Chondrocyte (in vitro differentiated cells): ENCODE results near the gene TGM5. TPM values are rescaled to one million over a fixed set of nuclear protein-coding genes. Genes with fewer than 3 reads are reported as not detected.
A peak's percentile ranks its signal among the peaks of the same experiment; 100 is the strongest.

Source experiments
- DNase-seq: peaks from one replicate; pipeline ENCODE4 v3.0.0; 2021; ENCODE audit warnings: mixed read lengths, low spot score
- H3K27ac Mint-ChIP-seq: one replicate; pipeline ENCODE4 v1.8.0; 2021; ENCODE audit warnings: mild to moderate bottlenecking, moderate library complexity, mixed read lengths; ENCODE audit not compliant: unreplicated experiment
- H3K27me3 Mint-ChIP-seq: 2 replicates; pipeline ENCODE4 v1.8.0; 2021; ENCODE audit warnings: low read depth, mixed read lengths
- H3K36me3 Mint-ChIP-seq: 2 replicates; pipeline ENCODE4 v1.8.0; 2021; ENCODE audit warnings: low read depth, mixed read lengths
- H3K4me1 Mint-ChIP-seq: 2 replicates; pipeline ENCODE4 v1.8.0; 2021; ENCODE audit warnings: low read depth, mild to moderate bottlenecking, mixed read lengths
- H3K4me3 Mint-ChIP-seq: one replicate; pipeline ENCODE4 v1.8.0; 2021; ENCODE audit warnings: mild to moderate bottlenecking, moderate library complexity, mixed read lengths; ENCODE audit not compliant: unreplicated experiment
- H3K9me3 Mint-ChIP-seq: 2 replicates; pipeline ENCODE4 v1.8.0; 2021; ENCODE audit warnings: low read depth, mixed read lengths
- total RNA-seq: library from RNA; stranded (reverse); gene quantifications from 3 replicates; pipeline ENCODE4 v1.2.1, GENCODE V29; 2021
- TF ChIP-seq, protein P1 (sequence below): fragments of 200-600 bp; sonication (generic); IDR thresholded peaks from 2 replicates; pipeline ENCODE4 v1.5.0; 2021; ENCODE audit warnings: antibody characterized with exemption, mild to moderate bottlenecking, moderate library complexity

TGM5 gene
- total RNA-seq, 1 donor from 2014 or later = not detected

DNA sequence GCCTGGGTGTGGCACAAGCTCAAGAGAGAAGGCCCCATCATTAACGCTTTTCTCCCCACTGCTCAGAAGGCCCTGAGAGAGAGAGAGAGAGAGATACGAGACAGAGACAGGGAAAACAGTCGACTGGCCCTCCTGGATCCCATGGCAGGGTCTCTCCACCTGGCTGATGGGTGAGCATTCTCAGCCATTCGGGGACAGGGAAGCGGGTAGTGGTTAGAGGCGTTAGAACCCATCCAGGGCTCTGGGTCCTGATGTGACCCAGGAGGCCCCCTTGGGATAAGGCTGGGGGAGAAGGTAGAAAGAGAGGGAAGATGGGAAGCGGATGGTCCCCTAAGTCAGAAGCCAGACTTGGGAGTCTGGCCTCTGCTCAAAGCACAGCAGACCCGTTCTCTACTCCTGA lies 7.9 kb downstream of the TGM5 start:
- H3K4me3 Mint-ChIP-seq = no peak overlapping the region
- peaks cover 34% of the 10 kb centered on the region for H3K27me3 Mint-ChIP-seq
- H3K36me3 Mint-ChIP-seq = no peaks in the 10 kb centered on the region
- TF ChIP-seq, protein P1, sequence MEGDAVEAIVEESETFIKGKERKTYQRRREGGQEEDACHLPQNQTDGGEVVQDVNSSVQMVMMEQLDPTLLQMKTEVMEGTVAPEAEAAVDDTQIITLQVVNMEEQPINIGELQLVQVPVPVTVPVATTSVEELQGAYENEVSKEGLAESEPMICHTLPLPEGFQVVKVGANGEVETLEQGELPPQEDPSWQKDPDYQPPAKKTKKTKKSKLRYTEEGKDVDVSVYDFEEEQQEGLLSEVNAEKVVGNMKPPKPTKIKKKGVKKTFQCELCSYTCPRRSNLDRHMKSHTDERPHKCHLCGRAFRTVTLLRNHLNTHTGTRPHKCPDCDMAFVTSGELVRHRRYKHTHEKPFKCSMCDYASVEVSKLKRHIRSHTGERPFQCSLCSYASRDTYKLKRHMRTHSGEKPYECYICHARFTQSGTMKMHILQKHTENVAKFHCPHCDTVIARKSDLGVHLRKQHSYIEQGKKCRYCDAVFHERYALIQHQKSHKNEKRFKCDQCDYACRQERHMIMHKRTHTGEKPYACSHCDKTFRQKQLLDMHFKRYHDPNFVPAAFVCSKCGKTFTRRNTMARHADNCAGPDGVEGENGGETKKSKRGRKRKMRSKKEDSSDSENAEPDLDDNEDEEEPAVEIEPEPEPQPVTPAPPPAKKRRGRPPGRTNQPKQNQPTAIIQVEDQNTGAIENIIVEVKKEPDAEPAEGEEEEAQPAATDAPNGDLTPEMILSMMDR = no peak
- no peaks in the 10 kb centered on the region for H3K9me3 Mint-ChIP-seq
- H3K27ac Mint-ChIP-seq = no peak overlapping the region
- H3K4me1 Mint-ChIP-seq = peaks cover 9% of the 10 kb centered on the region
- DNase-seq = no peak

DNA sequence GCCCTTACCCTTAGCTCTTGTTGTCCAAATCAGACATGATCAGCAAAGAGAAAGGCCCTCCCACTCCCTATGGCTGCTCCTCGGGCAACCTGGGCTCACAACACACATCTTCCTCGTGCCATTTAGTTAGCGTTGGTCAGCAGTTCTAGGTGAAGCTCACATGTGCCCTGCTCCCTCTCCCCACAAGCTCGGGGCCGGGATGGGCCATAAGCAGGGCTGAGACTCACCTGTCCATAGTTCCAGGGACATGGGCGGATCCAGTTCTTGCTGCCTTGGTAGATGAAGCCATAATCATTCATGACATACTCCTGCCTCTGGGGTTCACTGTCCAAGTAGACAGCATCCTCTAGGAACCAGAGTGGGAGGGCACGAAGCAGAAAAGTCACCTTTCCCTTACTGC lies 10.4 kb downstream of the TGM5 start:
- DNase-seq = no peak
- no peak overlapping the region for H3K27ac Mint-ChIP-seq

DNA sequence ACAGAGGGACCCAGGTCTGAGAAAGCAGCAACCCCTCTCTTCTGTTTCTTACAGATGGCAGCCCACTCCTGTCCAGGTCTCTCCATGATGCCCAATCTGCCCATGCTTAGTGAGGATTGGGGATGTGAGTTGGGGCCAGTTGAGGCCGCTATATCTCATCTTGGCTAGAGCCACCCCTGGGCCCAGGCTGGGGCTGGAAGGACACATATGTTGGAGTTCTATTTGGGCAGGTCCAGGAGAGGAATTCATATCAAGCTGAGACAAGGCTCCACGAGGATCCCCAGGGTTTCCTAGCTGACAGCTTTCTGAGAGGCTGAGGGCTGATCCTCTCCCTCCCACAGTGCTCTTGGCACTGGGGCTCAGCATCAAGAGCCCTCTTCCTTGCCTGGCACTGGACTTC lies 11.4 kb downstream of the TGM5 start:
- no peak for DNase-seq
- peaks cover 19% of the 10 kb centered on the region for H3K4me1 Mint-ChIP-seq
- H3K27me3 Mint-ChIP-seq = peaks cover 17% of the 10 kb centered on the region
- H3K9me3 Mint-ChIP-seq = no peaks in the 10 kb centered on the region
- H3K27ac Mint-ChIP-seq = no peak overlapping the region
- no peak overlapping the region for H3K4me3 Mint-ChIP-seq
- H3K36me3 Mint-ChIP-seq = no peaks in the 10 kb centered on the region
- TF ChIP-seq, protein P1 = no peak

More for the DNA sequence above, 10.4 kb downstream of the TGM5 start:
- H3K27me3 Mint-ChIP-seq = peaks cover 23% of the 10 kb centered on the region
- no peak overlapping the region for H3K4me3 Mint-ChIP-seq
- TF ChIP-seq, protein P1 = no peak
- H3K36me3 Mint-ChIP-seq = no peaks in the 10 kb centered on the region
- no peaks in the 10 kb centered on the region for H3K9me3 Mint-ChIP-seq
- peaks cover 19% of the 10 kb centered on the region for H3K4me1 Mint-ChIP-seq

DNA sequence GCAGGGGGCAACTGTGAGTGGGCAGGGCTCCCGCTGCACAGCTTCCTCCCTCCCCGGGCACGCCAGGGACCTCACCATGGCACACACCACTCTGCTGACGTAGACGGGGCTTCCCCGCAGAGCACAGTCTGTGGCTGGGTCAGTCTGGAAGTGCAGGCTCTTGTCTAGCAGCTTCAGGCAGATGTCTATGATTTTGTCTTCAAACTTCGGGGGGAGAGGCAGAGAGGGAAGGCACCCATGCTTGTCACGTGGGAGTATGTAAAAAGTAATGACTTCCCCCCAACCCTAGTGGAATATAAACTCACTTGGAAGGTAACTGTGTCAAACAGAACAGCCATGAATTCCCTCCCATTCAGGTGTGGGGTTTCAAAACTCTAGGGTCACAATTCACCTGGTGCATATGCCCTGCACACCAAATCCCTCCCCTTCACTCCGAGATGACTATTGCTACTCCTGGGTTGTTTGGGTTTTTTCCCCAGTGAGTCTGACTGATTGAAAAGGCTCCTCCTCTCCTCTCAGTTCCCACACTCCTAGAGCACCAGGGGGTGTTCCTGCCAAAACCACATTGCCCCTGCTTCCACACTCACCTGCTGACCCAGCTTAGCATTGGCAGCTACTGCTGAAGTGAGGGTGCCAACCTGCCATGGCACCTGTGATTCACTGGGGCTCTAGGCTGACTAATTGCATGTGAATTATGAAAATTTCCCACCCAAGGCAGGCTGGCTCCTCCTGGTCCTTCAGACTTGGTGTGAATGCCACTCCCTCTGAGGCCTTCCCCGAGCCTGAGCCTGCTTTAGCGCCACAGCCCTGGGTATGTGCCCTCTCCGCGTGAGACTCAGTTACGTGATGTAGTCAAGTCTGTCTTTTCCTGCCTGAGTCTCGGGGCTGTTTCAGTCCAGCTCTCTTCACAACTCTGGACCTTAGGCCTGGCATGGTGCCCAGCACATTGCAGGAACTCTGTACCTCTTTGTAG lies 13.0 kb downstream of the TGM5 start:
- H3K27ac Mint-ChIP-seq = peak overlapping the region; percentile 35
- H3K27me3 Mint-ChIP-seq = peaks cover 17% of the 10 kb centered on the region
- TF ChIP-seq, protein P1 = no peak
- no peaks in the 10 kb centered on the region for H3K36me3 Mint-ChIP-seq
- no peak overlapping the region for H3K4me3 Mint-ChIP-seq
- peaks cover 32% of the 10 kb centered on the region for H3K4me1 Mint-ChIP-seq
- no peaks in the 10 kb centered on the region for H3K9me3 Mint-ChIP-seq
- DNase-seq = no peak

DNA sequence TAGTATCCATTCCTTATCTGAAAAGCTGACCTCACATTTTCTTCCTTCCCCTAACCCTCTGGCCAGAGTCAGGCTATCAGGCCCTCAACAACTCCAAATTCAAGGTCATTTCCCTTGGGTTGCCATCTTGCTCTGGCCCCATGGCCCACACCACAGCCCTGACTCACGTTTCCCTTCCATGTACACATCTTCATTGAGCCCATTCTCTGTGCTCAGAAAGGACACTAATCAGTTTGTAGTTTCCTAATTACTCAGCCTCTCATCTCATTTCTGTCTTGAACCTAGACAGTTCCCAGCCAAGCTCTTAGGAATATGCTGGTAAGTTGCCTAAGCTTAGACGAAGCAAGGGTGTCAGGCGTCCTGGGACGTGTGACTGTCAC lies 14.9 kb downstream of the TGM5 start:
- DNase-seq = no peak
- peaks cover 35% of the 10 kb centered on the region for H3K4me1 Mint-ChIP-seq
- H3K27ac Mint-ChIP-seq = peak overlapping the region; percentile 33
- H3K9me3 Mint-ChIP-seq = no peaks in the 10 kb centered on the region
- H3K27me3 Mint-ChIP-seq = peaks cover 14% of the 10 kb centered on the region
- no peak overlapping the region for H3K4me3 Mint-ChIP-seq
- H3K36me3 Mint-ChIP-seq = no peaks in the 10 kb centered on the region
- TF ChIP-seq, protein P1 = no peak
